ENCODE measurements around the gene PTGER3. TPM values are rescaled to one million over a fixed set of nuclear protein-coding genes. Genes with fewer than 3 reads are reported as not detected.

Gene PTGER3
- total RNA-seq, 1 experiment from 2014 or later, result not detected

- H3K9me3 ChIP-seq, result no peaks in the 10 kb centered on the region
- no peaks in the 10 kb centered on the region for H3K4me1 Mint-ChIP-seq (ENCODE audit: low read depth, unreplicated experiment)
- no peaks in the 10 kb centered on the region for H3K36me3 ChIP-seq (ENCODE audit: control insufficient read depth, insufficient read depth, low read length)
- H3K9me3 Mint-ChIP-seq (ENCODE audit: unreplicated experiment), result no peaks in the 10 kb centered on the region
- no peak overlapping the region for H3K27ac Mint-ChIP-seq (ENCODE audit: unreplicated experiment)
- CTCF ChIA-PET, result no interaction called here
- H3K27me3 ChIP-seq (replicated peaks; ENCODE audit: control insufficient read depth, insufficient read depth, low read length), result no peaks in the 10 kb centered on the region
- no peaks in the 10 kb centered on the region for H3K4me1 ChIP-seq
- POLR2A ChIA-PET, result no interaction called here
- peaks cover 3% of the 10 kb centered on the region for H3K27me3 Mint-ChIP-seq (ENCODE audit: insufficient read depth, unreplicated experiment)
- DNase-seq, result no peak
- H3K4me3 Mint-ChIP-seq (ENCODE audit: unreplicated experiment), result no peak overlapping the region
- H3K36me3 Mint-ChIP-seq (ENCODE audit: insufficient read depth, unreplicated experiment), result no peaks in the 10 kb centered on the region
- intact Hi-C loops (cut with micrococcal nuclease; ENCODE audit: unreplicated experiment), result no loop called here
- TF ChIP-seq, protein P1, sequence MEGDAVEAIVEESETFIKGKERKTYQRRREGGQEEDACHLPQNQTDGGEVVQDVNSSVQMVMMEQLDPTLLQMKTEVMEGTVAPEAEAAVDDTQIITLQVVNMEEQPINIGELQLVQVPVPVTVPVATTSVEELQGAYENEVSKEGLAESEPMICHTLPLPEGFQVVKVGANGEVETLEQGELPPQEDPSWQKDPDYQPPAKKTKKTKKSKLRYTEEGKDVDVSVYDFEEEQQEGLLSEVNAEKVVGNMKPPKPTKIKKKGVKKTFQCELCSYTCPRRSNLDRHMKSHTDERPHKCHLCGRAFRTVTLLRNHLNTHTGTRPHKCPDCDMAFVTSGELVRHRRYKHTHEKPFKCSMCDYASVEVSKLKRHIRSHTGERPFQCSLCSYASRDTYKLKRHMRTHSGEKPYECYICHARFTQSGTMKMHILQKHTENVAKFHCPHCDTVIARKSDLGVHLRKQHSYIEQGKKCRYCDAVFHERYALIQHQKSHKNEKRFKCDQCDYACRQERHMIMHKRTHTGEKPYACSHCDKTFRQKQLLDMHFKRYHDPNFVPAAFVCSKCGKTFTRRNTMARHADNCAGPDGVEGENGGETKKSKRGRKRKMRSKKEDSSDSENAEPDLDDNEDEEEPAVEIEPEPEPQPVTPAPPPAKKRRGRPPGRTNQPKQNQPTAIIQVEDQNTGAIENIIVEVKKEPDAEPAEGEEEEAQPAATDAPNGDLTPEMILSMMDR (IDR thresholded peaks at IDR 0.05; ENCODE audit: insufficient read depth in 1 of 2, low read depth in 1 of 2, low read length in 1 of 2, severe bottlenecking in 1 of 2, unreplicated experiment in 1 of 2), result no peak
- no peak overlapping the region for H3K4me3 ChIP-seq (ENCODE audit: low read depth, low read length)
- BruUV-seq (replicated peaks), result no TSS peak
Measured at GRCh38 chr1:71015745-71016144, 31.9 kb downstream of the PTGER3 start.

GRCh38 chr1:71014178-71014579, 33.4 kb downstream of the PTGER3 start:
- no peaks in the 10 kb centered on the region for H3K4me1 ChIP-seq
- Mint-ChIP-seq H3K4me1 (ENCODE audit: low read depth, unreplicated experiment) (no peaks in the 10 kb centered on the region), H3K27ac (ENCODE audit: unreplicated experiment) (no peak overlapping the region), H3K36me3 (ENCODE audit: insufficient read depth, unreplicated experiment) (no peaks in the 10 kb centered on the region), H3K4me3 (ENCODE audit: unreplicated experiment) (no peak overlapping the region), H3K27me3 (ENCODE audit: insufficient read depth, unreplicated experiment) (peaks cover 3% of the 10 kb centered on the region), H3K9me3 (ENCODE audit: unreplicated experiment) (no peaks in the 10 kb centered on the region)
- intact Hi-C loops (cut with micrococcal nuclease; ENCODE audit: unreplicated experiment), result no loop called here
- no peaks in the 10 kb centered on the region for H3K9me3 ChIP-seq
- CTCF ChIA-PET, result no interaction called here
- no peak for DNase-seq
- TF ChIP-seq, protein P1 (IDR thresholded peaks at IDR 0.05; ENCODE audit: insufficient read depth in 1 of 2, low read depth in 1 of 2, low read length in 1 of 2, severe bottlenecking in 1 of 2, unreplicated experiment in 1 of 2), result no peak
- no peaks in the 10 kb centered on the region for H3K36me3 ChIP-seq (ENCODE audit: control insufficient read depth, insufficient read depth, low read length)
- no peaks in the 10 kb centered on the region for H3K27me3 ChIP-seq (replicated peaks; ENCODE audit: control insufficient read depth, insufficient read depth, low read length)
- no TSS peak for BruUV-seq (replicated peaks)
- POLR2A ChIA-PET, result no interaction called here
- H3K4me3 ChIP-seq (ENCODE audit: low read depth, low read length), result no peak overlapping the region

- Mint-ChIP-seq H3K27ac (ENCODE audit: unreplicated experiment) (no peak overlapping the region), H3K27me3 (ENCODE audit: insufficient read depth, unreplicated experiment) (peaks cover 2% of the 10 kb centered on the region), H3K4me3 (ENCODE audit: unreplicated experiment) (no peak overlapping the region), H3K36me3 (ENCODE audit: insufficient read depth, unreplicated experiment) (no peaks in the 10 kb centered on the region), H3K9me3 (ENCODE audit: unreplicated experiment) (no peaks in the 10 kb centered on the region), H3K4me1 (ENCODE audit: low read depth, unreplicated experiment) (no peaks in the 10 kb centered on the region)
- ChIA-PET POLR2A (no interaction called here), CTCF (no interaction called here)
- no peaks in the 10 kb centered on the region for H3K27me3 ChIP-seq (replicated peaks; ENCODE audit: control insufficient read depth, insufficient read depth, low read length)
- H3K9me3 ChIP-seq, result no peaks in the 10 kb centered on the region
- TF ChIP-seq, protein P1 (IDR thresholded peaks at IDR 0.05; ENCODE audit: insufficient read depth in 1 of 2, low read depth in 1 of 2, low read length in 1 of 2, severe bottlenecking in 1 of 2, unreplicated experiment in 1 of 2), result no peak
- intact Hi-C loops (cut with micrococcal nuclease; ENCODE audit: unreplicated experiment), result no loop called here
- BruUV-seq (replicated peaks), result no TSS peak
- no peak overlapping the region for H3K4me3 ChIP-seq (ENCODE audit: low read depth, low read length)
- H3K36me3 ChIP-seq (ENCODE audit: control insufficient read depth, insufficient read depth, low read length), result no peaks in the 10 kb centered on the region
- no peaks in the 10 kb centered on the region for H3K4me1 ChIP-seq
- no peak for DNase-seq
Measured at GRCh38 chr1:71002709-71003475, 44.7 kb downstream of the PTGER3 start.
